HG02943 (cell line): ENCODE results near the gene BMF.
"Not testable (repeated sequence)": the region's sequence is repeated elsewhere in the genome, so short reads cannot be mapped to it uniquely, and the experiment has no call there.

ENCODE experiments used
- ATAC-seq: cut with Tn5 transposase; IDR thresholded peaks from one replicate; pipeline ENCODE4 v1.9.1; 2021; ENCODE audit warnings: mild to moderate bottlenecking, low read depth, moderate library complexity; ENCODE audit not compliant: unreplicated experiment

Gene BMF

GRCh38 chr15:40128766-40129660, 20.3 kb upstream of the BMF start:
- no peak for ATAC-seq

GRCh38 chr15:40125950-40126349, 17.3 kb upstream of the BMF start:
- no peak for ATAC-seq

GRCh38 chr15:40124807-40125285, 16.2 kb upstream of the BMF start:
- not testable (repeated sequence) for ATAC-seq

GRCh38 chr15:40124333-40124732, 15.7 kb upstream of the BMF start:
- ATAC-seq: not testable (repeated sequence)

GRCh38 chr15:40123863-40124262, 15.2 kb upstream of the BMF start:
- not testable (repeated sequence) for ATAC-seq

- not testable (repeated sequence) for ATAC-seq
These were observed 14.3 kb upstream of the BMF start for GRCh38 chr15:40122989-40123388.

GRCh38 chr15:40121911-40122638, 13.4 kb upstream of the BMF start:
- ATAC-seq: no peak

- no peak for ATAC-seq
These were observed 9.8 kb upstream of the BMF start for GRCh38 chr15:40118473-40118872.

- ATAC-seq: peak; percentile 92
These were observed 7.0 kb upstream of the BMF start for GRCh38 chr15:40115670-40116093.

GRCh38 chr15:40115106-40115505, 6.4 kb upstream of the BMF start:
- ATAC-seq: not testable (repeated sequence)

- ATAC-seq: no peak
These were observed 5.5 kb upstream of the BMF start for GRCh38 chr15:40114218-40114617.

- ATAC-seq: no peak
These were observed 4.1 kb upstream of the BMF start for GRCh38 chr15:40112789-40113188.

- no peak for ATAC-seq
These were observed 3.2 kb upstream of the BMF start for GRCh38 chr15:40111888-40112287.

GRCh38 chr15:40110866-40111550, 2.3 kb upstream of the BMF start:
- no peak for ATAC-seq

GRCh38 chr15:40108061-40108854, 421 bp downstream of the BMF start:
- peak; percentile 2 for ATAC-seq

GRCh38 chr15:40106203-40107161, 2.2 kb downstream of the BMF start:
- ATAC-seq: no peak

GRCh38 chr15:40105517-40106202, 3.0 kb downstream of the BMF start:
- no peak for ATAC-seq

- ATAC-seq: peak; percentile 34
These were observed 3.7 kb downstream of the BMF start for GRCh38 chr15:40104865-40105516.
